Measurements from ENCODE around the gene ZBTB17. TPM values are rescaled to one million over a fixed set of nuclear protein-coding genes. Genes with fewer than 3 reads are reported as not detected.

ZBTB17 gene
- polyA plus RNA-seq, 1 experiment = 43.3 TPM

DNA sequence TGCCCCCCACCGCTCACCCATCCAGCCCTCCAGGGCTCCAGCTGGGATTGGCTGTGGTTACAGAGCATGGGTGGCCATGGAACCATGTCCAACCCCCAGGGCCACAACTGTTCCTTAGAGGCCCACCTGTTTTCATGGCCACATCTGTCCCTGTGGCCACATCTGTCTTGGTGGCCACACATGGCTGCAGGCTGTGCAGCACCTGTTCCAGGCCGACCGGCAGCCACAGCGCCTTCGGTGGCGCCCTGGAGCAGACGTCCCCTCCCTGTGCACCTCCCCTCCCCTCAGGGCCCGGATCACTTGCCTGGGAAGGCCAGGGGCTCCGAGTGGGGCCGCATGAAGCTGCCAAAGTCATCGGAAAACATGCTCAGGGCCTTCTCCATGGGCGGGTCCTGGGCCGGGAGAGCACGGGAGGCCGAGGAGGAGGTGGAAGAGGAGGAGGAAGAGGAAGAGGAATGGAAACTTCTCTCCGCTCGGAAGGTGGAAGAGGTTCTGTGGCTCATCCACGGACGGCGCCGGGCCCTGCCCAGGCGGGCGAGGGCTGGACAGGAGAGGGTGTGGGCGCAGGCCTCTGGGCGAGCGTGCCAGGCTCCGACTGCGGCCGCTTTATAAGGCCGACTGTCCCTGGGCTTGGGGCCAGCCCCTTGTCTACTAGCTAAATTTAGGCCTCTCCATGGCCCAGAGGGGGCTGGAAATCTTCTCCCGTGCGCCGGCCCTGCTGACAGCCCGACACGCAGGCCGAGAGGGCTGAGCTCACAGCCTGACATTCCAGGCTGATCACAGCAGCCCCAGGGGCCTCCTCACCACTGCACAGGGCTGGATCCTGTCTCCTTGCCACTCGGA lies 41.8 kb upstream of the ZBTB17 start, which contains the start of gene HSPB7:
Gene HSPB7, minus strand, starts transcription at position 583 of the 843 bp plus-strand sequence. Its CDS starts 80 bp downstream, at position 503.
- TF ChIP-seq CTCF (IDR thresholded peaks at IDR 0.05; ENCODE audit: insufficient read depth, low read depth, low read length) = peak; percentile 26; the same call in 1 of the 2 replicates
- ChIA-PET CTCF (interaction anchor here (0.9 to 4.0 kb wide), 5 partner anchors 8 to 226 kb away, joined by 4 to 29 read pairs (median 6); partner anchors contain the start of gene FAM131C), POLR2A (no interaction called here)
- Histone ChIP-seq H3K4me3 (ENCODE audit: low read depth, low read length) (peak within 1 kb of the TSS; percentile 30), H3K36me3 (ENCODE audit: control insufficient read depth, insufficient read depth, low read length) (no peaks in the 10 kb centered on the region), H3K27me3 (ENCODE audit: control insufficient read depth, insufficient read depth, low read length) (peaks cover 2% of the 10 kb centered on the region; the same call in 1 of the 2 replicates)
- peak; percentile 55 for DNase-seq (ENCODE audit: low read depth)

DNA sequence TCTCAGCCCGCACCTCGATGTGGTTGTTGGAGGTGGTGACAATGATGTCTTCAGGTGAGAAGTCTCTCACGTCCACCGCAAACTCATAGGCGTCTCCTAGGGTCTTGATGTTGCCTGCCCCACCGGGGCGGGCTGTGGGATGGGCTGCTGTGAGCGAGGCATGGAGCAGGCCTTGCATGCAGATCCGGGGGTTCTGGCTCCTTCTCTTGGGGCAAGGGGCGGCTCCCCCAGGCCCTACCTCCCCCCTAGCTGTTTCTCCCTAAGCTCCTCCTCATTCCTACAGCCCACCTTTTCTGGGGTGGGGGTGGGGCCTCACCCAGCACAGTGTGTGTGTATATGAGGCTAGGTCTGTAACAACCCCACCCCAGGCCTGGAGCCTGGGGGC lies 41.2 kb upstream of the ZBTB17 start:
- ChIA-PET POLR2A (no interaction called here), CTCF (interaction anchor here (0.9 to 4.0 kb wide), 4 partner anchors 8 to 225 kb away, joined by 4 to 29 read pairs (median 15); no protein-coding TSS in a partner anchor)
- H3K36me3 ChIP-seq (ENCODE audit: control insufficient read depth, insufficient read depth, low read length) = no peaks in the 10 kb centered on the region
- H3K27me3 ChIP-seq (ENCODE audit: control insufficient read depth, insufficient read depth, low read length) = peaks cover under 1% of the 10 kb centered on the region; the same call in 1 of the 2 replicates
- no peak overlapping the region; the same call in 1 of the 2 replicates for H3K4me3 ChIP-seq (ENCODE audit: low read depth, low read length)
- no peak for TF ChIP-seq CTCF (IDR thresholded peaks at IDR 0.05; ENCODE audit: insufficient read depth, low read depth, low read length)
- DNase-seq (ENCODE audit: low read depth) = no peak

- ChIA-PET CTCF (interaction anchor here (0.9 kb wide), 1 partner anchor 201 kb away, joined by 6 read pairs; no protein-coding TSS in a partner anchor), POLR2A (no interaction called here)
- no peak for TF ChIP-seq CTCF (IDR thresholded peaks at IDR 0.05; ENCODE audit: insufficient read depth, low read depth, low read length)
- no peak for DNase-seq (ENCODE audit: low read depth)
- H3K4me3 ChIP-seq (ENCODE audit: low read depth, low read length) = no peak overlapping the region
- H3K27me3 ChIP-seq (ENCODE audit: control insufficient read depth, insufficient read depth, low read length) = no peaks in the 10 kb centered on the region
- no peaks in the 10 kb centered on the region for H3K36me3 ChIP-seq (ENCODE audit: control insufficient read depth, insufficient read depth, low read length)
Measured at GRCh38 chr1:16015960-16016901, 40.3 kb upstream of the ZBTB17 start.

DNA sequence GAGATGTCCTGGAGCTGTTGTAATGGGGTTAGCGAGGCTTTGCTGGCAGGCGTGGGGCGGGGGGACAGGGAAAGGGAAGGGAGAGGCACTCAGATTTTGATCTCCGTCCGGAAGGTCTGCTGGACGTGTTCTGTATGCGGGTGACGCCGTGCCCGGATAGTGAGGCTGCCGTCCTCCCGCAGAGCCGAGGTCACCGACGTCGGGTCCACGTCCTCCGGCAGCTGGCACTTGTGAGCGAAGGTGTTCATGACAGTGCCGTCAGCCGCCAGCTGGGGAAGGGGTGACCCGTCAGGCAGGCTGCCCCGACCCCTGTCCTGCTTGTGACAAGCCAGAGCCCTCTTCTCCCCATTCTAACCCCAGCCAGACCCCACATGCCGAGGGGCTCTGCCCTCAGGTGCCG lies 39.6 kb upstream of the ZBTB17 start:
- CTCF ChIA-PET = interaction anchor here (1.1 to 6.5 kb wide), 2 partner anchors 39 to 58 kb away, joined by 3 to 53 read pairs; partner anchors contain the start of gene FAM131C
- Histone ChIP-seq H3K36me3 (ENCODE audit: control insufficient read depth, insufficient read depth, low read length) (no peaks in the 10 kb centered on the region), H3K4me3 (ENCODE audit: low read depth, low read length) (no peak overlapping the region), H3K27me3 (ENCODE audit: control insufficient read depth, insufficient read depth, low read length) (no peaks in the 10 kb centered on the region)
- TF ChIP-seq CTCF (IDR thresholded peaks at IDR 0.05; ENCODE audit: insufficient read depth, low read depth, low read length) = no peak
- DNase-seq (ENCODE audit: low read depth) = no peak
- POLR2A ChIA-PET = no interaction called here
